SU-DHL-6 (cell line): Measurements from ENCODE around the gene IFI27L1.

Source experiments
- CTCF ChIP-seq: fragments of 200-600 bp; sonication (generic); IDR thresholded peaks from one replicate; pipeline ENCODE4 v1.5.1; 2017; ENCODE audit warnings: antibody characterized with exemption, mild to moderate bottlenecking, low read length, moderate library complexity; ENCODE audit not compliant: insufficient read depth, poor library complexity, severe bottlenecking
- EZH2phosphoT487 ChIP-seq: fragments of 200-600 bp; sonication (generic), shearing (Covaris generic); conservative IDR thresholded peaks from 2 replicates; pipeline ENCODE4 v1.6.1; 2018; ENCODE audit warnings: mild to moderate bottlenecking, antibody characterized with exemption, low read length, moderate library complexity, mixed read lengths

- TF ChIP-seq CTCF: no peak
- TF ChIP-seq EZH2phosphoT487: no peak
Observed at GRCh38 chr14:94079891-94080620, 1.1 kb upstream of the IFI27L1 start.
